ENCODE measurements around the gene THEMIS.

DNA sequence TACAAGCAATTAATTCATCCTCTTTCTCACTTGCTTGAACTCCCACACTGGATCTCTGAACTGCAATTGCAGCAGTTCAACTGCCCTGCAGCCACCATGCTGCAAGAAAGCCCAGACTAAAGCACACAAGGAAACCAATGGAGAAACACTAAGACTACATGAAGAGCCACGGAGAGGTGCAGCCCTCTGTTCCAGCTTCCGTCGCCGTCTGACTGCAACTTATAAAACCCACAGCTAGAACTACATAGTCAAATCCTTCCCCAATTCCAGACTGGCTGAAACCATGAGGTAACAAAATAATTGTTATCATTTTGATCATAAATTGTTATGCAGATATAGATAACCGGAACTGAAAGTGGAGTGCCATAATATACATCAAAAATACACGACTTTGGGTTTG is 21.1 kb upstream of the THEMIS start:
- TF ChIP-seq EZH2phosphoT487 (IDR thresholded peaks at IDR 0.05) = no peak
- TF ChIP-seq, protein P1, sequence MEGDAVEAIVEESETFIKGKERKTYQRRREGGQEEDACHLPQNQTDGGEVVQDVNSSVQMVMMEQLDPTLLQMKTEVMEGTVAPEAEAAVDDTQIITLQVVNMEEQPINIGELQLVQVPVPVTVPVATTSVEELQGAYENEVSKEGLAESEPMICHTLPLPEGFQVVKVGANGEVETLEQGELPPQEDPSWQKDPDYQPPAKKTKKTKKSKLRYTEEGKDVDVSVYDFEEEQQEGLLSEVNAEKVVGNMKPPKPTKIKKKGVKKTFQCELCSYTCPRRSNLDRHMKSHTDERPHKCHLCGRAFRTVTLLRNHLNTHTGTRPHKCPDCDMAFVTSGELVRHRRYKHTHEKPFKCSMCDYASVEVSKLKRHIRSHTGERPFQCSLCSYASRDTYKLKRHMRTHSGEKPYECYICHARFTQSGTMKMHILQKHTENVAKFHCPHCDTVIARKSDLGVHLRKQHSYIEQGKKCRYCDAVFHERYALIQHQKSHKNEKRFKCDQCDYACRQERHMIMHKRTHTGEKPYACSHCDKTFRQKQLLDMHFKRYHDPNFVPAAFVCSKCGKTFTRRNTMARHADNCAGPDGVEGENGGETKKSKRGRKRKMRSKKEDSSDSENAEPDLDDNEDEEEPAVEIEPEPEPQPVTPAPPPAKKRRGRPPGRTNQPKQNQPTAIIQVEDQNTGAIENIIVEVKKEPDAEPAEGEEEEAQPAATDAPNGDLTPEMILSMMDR (IDR thresholded peaks at IDR 0.05) = no peak
